Stimulated activated CD8-positive, alpha-beta memory T cell treated with anti-CD3 and anti-CD28 coated beads, Interleukin-7, amount 100 ng/mL, for 24 hours (primary cell): ENCODE results near the gene NTRK2.

Experiments used
- DNase-seq: peaks from one replicate; pipeline ENCODE4 v3.0.0-alpha.2; 2020; ENCODE audit warnings: low read depth

The NTRK2 gene

DNA sequence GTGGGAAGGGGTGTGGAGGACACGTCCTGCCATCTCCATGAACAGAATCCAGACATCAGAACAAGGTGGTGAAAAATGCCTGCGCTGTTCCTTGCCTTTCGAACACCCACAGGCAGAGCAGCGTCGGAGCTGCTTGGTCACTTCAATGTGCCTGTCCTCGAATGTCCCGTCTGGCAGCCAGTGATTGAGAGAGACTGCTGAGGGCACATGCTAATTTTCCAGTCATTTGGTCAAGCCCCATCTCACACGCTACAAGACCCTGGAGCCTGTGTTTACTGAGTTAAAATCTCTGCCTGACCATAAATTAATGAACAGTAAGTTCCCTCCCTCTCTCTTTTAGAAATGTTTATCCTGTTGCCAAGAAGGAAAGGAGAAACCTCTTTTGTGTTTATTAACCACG is 149.3 kb downstream of the NTRK2 start:
- no peak for DNase-seq

- DNase-seq = no peak
Observed at GRCh38 chr9:84819491-84819991, 150.0 kb downstream of the NTRK2 start.

GRCh38 chr9:84821431-84821830 is 151.9 kb downstream of the NTRK2 start:
- no peak for DNase-seq

DNA sequence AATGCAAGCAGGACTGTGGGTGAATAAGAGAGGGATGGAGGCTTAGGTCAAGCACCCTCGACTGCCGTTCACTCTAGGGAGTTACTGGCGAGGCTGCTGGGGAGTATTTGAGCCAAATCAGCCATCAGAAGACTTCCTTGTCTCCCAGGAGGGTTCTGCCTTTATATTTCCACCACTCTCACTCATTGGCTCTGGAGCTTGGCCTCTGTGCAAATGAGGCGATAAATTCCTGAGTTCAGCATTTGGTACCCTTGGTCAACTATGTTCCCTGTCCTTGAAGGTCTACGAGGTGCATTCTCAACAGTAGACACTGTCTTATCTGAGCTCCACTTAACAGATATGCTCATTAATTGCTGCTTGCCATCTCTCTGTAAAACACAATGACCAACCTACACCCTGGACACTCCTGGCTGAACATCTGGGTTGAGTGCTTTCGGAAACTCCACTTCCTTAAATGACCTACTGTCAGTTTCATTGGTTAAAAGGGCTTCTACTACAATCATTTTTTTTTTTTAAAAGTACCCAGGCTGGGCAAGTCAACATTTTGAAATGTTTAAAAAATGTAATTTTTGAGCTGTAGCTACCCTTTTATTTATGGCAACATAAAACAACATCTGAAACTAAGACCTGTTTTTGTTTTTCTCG is 153.2 kb downstream of the NTRK2 start:
- no peak for DNase-seq

GRCh38 chr9:84823421-84824271 is 154.1 kb downstream of the NTRK2 start:
- no peak for DNase-seq

DNA sequence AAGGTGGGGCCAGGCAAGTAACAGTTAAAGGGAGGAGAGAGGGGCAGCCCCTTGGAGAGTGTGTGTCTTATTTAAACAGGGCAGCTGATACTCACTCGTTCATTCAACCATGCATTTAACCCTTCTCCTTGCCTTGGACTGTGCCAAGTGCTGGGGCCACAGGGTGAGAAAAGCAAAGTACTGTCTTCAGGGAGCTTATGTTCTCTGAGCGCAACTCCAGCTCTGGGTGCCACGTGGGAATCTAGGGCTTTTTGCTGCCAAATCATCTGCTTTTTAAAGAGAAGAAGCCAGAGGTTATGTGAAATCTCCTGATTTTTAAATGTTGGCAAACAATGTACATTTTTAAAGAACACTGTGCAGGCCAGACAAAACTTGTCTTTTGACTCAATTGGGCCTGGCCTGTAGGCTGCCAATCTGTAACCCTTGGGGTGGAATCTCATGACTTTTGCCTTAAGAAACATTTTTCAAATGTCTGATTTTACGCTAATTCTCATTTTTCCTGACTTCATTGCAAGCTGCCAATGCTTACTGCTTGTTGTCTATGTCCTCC is 157.8 kb downstream of the NTRK2 start:
- no peak for DNase-seq

DNA sequence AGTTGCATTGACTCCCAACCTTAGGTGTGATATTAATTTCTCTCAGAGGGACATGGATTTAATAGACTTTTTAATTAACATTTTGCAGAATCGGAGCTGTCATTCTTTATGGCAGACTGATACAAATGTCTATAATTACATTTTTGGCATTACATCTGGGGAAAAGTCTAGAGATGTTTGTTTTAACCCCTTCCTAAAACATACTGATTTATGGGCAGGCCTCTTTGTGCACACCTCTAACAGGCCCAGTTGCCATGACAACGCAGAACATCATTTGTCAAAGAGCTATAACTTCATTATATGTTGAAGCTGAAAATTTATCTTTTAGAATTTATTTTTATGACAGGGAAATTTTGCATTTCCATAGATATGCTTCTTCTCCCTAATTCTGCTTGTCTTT is 158.5 kb downstream of the NTRK2 start:
- DNase-seq = no peak

DNA sequence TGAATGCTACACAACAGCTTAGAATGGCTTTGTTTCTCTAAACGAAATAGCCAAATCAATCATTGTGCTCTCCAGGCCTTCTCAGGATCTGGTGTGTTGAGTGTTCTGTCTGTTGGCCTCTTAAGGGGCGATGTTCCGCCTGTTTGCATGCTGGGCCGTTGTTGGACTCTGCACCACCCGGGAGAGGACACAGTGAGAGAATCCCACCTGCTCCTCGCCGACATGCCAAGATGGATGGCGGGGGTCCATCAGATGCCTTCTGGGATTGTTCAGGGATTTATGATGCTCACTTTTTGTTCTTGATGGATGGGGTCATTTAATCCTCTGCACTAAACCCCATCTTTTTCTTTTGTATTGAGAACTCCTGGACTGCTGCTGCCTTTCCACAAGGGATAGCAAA is 159.9 kb downstream of the NTRK2 start:
- DNase-seq = no peak

DNA sequence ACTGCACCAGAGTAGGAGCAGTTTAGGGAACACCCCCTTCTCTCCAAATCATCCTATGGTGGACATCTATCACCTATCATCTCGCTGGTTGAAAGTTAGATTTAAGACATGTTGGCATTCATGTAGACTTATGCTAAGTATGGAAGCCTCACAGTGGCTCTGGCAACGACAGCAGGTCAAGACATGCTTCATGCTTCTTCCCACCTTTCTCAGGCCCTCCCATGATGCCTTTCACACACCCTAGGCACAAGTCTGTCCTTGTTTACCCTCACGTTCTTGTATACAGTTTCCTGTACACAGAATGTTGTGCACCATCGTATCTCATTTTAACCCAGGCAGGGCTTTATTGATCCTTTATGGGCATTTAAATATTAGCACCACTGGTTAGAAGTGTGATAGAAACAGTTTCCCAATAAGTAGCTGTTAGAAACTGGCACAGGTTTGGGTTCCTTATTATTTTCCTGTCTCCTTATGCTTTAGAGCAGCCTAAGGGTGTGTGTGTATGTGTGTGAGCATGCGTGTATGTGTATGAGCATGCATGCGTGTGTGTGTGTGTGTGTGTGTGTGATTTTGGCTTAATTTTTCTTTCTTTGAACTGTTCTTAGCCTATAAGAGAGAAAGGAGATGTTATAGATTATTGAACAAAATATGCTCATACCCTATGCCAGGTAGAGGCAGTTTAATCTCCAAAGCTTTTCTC is 160.6 kb downstream of the NTRK2 start:
- no peak for DNase-seq

GRCh38 chr9:84831377-84831776 is 161.8 kb downstream of the NTRK2 start:
- no peak for DNase-seq

DNA sequence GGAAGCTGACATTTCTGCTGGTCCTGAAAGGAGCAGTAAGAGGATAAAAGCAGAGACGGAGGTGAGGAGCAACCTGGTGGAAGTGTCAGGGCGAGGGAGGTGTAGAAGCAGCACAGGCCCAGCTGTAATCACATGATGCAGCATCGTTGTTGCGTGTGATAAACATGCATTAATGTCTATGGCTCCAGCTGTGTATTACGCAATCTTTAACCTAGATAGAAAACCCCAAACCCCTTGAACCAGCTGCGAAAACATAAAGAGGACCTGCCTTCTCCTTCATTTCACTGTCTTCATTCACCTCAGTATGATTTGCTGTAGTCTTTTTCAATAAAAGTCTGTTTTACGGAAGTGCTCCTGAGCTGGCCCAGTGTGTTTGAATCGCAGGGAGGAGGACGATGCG is 162.9 kb downstream of the NTRK2 start:
- DNase-seq = no peak

- DNase-seq = no peak
Observed at GRCh38 chr9:84834426-84834825, 164.9 kb downstream of the NTRK2 start.

DNA sequence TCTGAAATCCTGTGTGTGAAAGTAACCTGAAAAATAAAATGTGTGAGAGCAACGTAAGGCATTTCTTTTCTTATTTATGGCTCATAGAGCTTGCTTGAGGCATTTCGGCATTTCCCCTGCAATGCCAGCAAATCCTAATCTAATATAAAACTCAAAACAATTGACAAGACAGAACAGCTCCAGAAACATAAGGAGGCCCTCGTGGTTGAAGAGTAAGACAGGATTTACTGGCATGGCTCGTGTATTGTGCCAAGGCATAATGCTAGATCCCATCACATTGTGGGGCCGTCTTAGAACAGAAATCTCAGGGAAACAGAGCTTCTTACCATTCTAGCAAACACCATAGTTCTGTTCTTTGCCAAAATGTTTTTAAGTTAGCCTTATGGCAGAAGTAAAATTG is 166.2 kb downstream of the NTRK2 start:
- DNase-seq = no peak

GRCh38 chr9:84838879-84839278 is 169.3 kb downstream of the NTRK2 start:
- DNase-seq = no peak

DNA sequence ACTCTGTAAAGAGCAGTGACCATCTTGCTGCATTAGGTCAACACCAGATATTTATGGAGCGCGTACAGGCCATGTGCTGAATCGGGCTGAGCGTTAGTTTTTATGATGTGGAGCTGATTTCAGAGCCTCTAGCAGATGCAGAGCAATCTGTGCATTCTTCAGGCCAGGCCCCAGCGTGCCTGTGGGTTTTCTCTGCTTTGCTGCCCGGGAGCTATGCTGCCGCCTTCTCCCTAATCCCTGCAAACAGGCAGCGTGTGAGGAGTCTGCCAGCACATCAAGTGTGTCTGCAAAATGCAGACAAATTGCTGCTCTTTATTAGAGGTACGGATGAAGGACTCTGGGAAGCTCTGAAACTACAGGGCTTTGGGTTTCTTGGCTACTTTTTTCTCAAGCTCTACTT is 170.0 kb downstream of the NTRK2 start:
- DNase-seq = no peak

DNA sequence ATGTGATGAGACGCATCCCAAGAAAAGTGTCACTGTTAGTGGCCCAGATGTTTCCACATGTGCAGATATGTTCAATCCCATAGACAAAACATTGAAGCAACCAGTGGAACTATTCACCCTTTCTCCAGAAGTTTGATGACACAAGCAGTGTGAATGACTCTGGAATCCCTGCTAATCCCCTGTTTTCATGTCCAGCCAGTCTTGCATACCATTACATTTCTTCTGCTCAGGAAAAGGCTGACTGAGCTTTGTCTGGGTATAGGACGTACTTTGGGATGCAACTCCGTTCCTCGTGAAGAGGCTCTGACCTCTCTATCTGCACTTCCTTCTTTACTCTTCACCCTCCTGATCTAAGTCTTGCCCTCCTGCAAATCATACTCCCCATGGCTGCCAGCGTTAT is 172.4 kb downstream of the NTRK2 start:
- DNase-seq = no peak

GRCh38 chr9:84843175-84843824 is 173.8 kb downstream of the NTRK2 start:
- DNase-seq = no peak

DNA sequence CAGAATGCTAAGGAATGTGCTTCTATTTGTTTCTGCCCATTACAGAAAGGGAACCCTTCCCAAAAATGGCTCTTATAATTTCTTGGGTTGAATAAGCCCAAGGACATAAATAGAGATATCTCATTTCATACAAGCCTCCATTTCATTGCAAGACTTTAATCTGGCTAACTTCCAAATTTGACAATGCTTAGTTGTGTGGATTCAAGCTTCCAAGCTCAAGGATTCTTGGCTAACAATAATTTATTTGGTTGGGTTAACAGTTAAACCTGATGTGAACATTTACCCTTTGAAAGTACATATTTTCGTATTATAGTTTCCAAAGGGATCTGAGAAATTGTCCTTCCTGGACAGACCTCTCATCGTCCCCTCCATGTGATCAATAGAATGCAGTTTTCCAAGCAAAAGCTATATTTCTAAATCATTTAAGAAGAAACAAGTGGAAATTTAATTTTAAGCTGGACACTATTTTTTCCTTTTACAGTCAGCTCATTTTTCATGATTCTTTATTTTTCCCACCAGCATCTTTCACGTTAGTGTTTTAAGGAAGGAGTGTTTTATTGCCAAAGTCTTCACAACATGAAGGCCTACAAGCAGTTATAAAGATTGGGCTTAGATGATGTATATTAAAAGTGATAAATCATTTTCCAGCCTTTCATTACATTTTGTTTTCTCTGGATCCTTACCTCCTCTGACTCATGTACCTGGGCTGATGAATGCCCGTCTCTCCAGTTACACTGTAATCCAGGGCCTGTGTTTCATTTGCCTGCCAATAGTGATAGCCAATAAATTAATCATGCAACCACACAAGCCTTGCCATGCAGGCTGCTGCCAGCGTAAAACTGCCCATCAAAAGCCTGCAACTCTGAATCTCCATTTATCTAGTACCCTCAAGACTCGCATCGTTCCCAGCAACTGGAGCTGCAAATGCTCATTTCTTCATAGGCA is 176.7 kb downstream of the NTRK2 start:
- no peak for DNase-seq

GRCh38 chr9:84846906-84847305 is 177.4 kb downstream of the NTRK2 start:
- DNase-seq = no peak

DNA sequence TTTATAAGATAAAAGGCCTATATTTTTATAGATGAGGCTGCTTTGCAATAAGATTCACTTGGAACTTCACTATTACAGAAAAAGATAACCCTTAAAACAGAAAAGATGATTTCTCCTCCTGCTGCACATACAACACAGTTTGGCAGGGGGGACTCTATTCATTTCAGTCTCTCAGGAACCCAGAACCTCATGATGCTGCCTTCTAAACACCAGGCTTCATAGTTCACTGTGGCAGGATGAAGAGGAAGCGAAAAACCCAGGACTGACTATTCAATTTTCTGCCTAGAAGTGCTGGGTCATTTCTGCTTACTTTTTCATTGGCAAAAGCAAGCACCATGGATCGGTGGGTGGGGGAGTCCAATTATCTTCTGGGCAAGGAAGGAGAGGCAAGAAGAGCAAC is 179.5 kb downstream of the NTRK2 start:
- DNase-seq = no peak

GRCh38 chr9:84850830-84851392 is 181.4 kb downstream of the NTRK2 start:
- DNase-seq = no peak
